Stimulated activated CD4-positive, alpha-beta T cell treated with anti-CD3 and anti-CD28 coated beads, TNF-alpha, amount 100 ng/mL, for 24 hours (primary cell): ENCODE results near the gene PTPRH.
"Not testable (repeated sequence)": the region's sequence is repeated elsewhere in the genome, so short reads cannot be mapped to it uniquely, and the experiment has no call there.

Source experiments
- DNase-seq, 3 experiments: peaks; one replicate each; pipeline ENCODE4 v3.0.0-alpha.2; 2020; ENCODE audit warnings: low read depth in 3 of 3

PTPRH gene

DNA sequence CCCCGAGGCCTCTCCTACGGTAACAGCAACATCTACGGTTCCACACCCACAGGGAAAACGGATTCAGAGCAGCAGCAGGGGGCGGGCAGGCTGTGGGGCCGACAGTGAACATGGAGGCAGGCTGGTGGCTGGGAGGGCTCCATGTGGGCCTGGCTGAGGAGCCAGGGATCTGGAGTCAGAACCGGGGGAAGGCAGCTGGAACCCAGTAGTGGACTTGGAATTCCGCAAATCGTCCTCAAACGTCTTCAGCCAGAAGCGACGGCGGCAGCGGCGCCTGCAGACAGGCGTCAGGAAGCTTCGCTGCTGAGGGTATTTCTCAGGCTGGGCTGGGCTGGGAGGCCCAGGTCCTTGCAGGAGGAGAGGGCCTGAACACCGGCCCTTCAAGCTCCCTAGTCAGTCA, 17.5 kb upstream of the PTPRH start:
- no peak for DNase-seq

DNA sequence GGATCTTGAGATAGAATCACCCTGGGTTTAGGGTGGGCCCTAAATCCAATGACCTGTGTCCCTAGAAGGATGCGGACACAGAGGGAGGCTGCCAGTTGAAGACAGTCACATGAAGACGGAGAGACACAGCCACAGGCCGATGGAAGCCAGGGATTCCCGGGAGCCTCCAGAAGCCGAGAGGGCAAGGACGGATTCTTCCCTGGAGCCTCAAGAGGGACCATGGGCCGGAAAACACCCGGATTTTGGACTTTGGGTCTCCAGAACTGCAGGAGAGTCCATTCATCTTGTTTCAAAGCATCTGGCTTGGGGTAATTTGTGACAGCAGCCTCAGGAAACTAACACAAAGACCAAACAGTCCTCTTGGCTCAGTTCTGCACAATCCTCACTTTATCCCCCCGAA, 17.0 kb upstream of the PTPRH start:
- DNase-seq: no peak

DNA sequence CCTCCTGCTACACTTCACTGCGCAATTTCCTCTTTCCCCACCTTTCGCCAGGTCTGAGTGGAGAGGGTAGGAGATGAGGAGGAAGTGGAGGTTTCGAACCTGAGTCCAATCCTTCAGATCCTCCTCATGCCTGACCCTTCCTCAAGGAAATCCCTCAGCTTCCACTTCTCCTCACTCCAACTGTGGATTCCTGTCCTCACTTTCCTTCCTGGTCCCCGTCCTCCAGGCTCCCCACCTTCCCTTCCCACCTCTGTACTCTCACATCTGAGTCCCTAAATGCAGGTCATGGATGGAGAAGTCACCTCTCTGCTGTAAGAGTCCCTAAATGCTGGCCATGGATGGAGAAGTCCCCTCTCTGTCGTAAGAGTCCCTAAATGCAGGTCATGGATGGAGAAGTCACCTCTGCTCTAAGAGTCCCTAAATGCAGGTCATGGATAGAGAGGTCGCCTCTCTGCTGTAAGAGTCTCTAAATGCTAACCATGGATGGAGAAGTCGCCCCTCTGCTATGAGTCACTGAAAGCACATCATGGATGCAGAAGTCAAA, 16.2 kb upstream of the PTPRH start:
- no peak for DNase-seq

GRCh38 chr19:55224679-55225414, 15.5 kb upstream of the PTPRH start:
- DNase-seq: not testable (repeated sequence)

GRCh38 chr19:55224038-55224665, 14.9 kb upstream of the PTPRH start:
- DNase-seq: no peak

GRCh38 chr19:55223291-55224037, 14.2 kb upstream of the PTPRH start:
- DNase-seq: no peak

GRCh38 chr19:55220525-55220924, 11.2 kb upstream of the PTPRH start:
- no peak for DNase-seq

- DNase-seq: peak; percentile 17 to 61 (median 21)
Observed at GRCh38 chr19:55216461-55217198, 7.3 kb upstream of the PTPRH start.

DNA sequence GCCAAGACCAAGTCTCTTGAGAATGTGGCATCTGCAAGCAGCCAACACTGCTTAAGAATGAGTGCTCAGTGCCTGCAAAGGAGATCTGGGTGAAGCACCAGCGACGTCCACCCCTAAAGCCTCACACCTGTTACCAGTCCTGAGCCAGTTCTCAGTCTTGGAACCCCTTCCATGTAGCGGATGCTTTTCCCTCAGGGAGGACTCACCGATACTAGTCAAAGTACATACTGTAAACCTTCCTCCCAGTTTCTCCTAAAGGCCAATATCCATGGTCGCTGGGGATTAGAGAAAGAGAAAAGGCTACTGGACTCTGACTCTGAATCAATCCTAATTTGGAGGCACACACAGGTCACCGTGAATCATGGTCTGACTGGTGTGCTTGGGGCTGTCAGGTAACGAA, 4.2 kb upstream of the PTPRH start:
- no peak for DNase-seq

- DNase-seq: peak in 1 of 3 experiments; percentile 58
Observed at GRCh38 chr19:55212447-55212846, 3.1 kb upstream of the PTPRH start.

DNA sequence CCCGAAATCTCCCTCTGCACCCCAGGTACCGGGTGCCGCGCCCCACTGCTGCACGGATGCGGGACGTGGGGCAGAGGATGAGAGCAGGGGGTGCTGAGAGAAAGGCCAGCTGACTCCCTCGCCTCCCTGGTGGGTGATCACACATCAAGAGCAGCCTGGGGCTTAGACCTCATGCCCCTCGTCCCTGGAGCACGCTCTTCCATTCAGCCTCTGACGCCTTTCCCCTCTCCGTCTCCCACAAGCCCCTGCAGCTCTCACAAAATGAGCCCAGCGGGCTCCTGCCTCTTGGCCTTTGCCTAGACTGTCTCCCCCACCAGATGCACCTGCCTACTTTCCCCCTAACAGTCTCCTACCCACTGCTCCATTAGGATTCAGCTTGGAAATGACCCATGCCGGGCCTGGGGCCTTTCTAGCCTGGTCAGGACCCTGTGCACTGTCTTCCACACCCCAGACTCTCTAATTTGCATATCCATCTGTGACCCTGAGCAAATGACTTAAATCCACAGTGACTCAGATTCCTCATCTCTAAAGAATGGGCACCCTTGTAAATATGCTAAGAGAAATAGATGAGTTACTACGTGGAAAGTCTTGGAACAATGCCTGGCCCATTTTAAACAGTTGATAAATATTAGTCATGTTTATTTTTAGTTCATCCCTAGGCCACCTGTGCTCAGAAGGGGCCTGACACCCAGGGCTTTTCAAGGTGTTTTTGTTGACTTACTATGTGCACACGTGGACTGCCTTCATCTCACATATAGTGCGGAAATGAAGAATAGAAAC, 582 bp upstream of the PTPRH start:
- DNase-seq: no peak

- DNase-seq: peak in 2 of 3 experiments; percentile 24 to 56
Observed at GRCh38 chr19:55206664-55207500, 2.4 kb downstream of the PTPRH start.

GRCh38 chr19:55202199-55202598, 7.1 kb downstream of the PTPRH start:
- DNase-seq: not testable (repeated sequence)

DNA sequence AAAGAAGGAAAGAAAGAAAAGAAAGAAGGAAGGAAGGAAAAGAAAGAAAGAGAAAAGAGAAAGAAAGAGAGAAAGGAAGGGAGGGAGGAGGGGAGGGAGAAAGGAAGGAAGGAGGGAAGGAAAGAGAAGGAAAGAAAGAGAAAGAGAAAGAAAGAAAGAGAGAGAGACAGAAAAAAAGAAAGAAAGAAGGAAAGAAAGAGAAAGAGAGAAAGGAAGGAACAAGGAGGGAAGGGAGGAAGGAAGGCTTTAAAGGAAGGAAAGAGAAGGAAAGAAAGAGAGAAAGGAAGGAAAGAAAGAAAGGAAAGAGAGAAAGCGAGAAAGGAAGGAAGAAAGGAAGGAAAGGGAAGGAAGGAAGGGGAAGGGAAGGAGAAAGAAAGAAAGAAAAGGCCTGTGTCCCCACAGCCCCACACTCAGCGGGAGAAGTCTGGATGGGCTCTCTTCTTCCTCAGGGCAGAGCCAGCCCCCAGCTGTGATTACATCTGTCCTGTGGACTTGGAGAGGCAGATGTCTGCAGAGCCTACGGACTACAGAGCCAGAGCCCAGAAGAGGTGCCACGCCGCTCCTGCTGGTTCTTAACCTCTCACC, 9.6 kb downstream of the PTPRH start:
- no peak for DNase-seq

- DNase-seq: no peak
Observed at GRCh38 chr19:55198651-55199050, 10.7 kb downstream of the PTPRH start.

- DNase-seq: no peak
Observed at GRCh38 chr19:55197528-55197927, 11.8 kb downstream of the PTPRH start.

DNA sequence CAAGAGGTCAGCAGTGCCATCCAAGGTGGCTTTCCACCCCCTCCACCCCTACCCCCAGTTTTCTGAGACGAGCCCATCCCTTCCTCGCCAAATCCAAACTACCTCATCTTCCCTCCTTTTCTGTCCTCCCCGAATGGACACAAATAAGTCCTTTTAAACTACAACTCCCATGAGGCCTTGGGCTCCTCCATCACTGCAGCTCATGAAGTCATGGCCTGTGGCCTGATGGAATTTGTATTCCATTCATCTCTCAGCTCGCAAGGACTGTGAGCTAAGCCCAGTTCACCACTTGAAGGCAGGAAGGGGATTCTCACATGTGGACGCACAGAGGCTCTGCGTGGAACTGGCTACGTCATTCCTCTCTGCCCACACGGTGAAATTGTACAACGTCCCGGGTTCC, 12.5 kb downstream of the PTPRH start:
- no peak for DNase-seq

DNA sequence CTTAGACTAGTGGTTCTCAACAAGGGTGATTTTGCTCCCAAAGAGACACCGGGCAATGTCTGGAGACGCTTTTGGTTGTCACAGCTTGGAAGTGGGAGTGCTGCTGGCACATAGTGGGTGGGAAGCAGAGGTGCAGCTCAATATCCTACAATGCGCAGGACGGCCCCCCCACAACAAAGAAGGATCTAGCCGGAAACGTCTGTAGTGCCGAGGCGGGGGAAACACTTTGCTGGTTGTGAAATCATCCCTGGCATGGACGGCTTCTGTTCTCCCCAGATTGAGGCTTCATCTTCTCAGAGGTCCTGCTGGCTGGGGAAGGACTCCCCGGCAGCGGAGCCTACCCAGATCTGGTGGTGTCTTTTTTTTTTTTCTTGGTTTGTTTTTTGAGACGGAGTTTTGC, 15.8 kb downstream of the PTPRH start:
- no peak for DNase-seq

GRCh38 chr19:55189403-55189835, 19.9 kb downstream of the PTPRH start:
- DNase-seq: no peak

GRCh38 chr19:55188625-55189024, 20.7 kb downstream of the PTPRH start:
- DNase-seq: no peak
